HL-60 (cell line): ENCODE results near the gene RASD2.

Experiments
- DNase-seq, 2 experiments: peaks; one replicate each; pipeline ENCODE4 v3.0.0-alpha.2; 2010 to 2020; ENCODE audit warnings: low read depth in 1 of 2, low spot score in 1 of 2
- H3K27ac ChIP-seq: fragments of 250-450 bp; sonication (Bioruptor Pico); replicated peaks from 2 replicates; pipeline ENCODE4 v1.5.1; 2020; ENCODE audit warnings: mild to moderate bottlenecking, moderate library complexity
- H3K27me3 ChIP-seq: fragments of 250-450 bp; sonication (Bioruptor Pico); 2 replicates; pipeline ENCODE4 v1.5.1; 2021; ENCODE audit warnings: mild to moderate bottlenecking, moderate library complexity; ENCODE audit not compliant: insufficient read depth, poor library complexity, severe bottlenecking
- H3K4me3 ChIP-seq: replicated peaks from 2 replicates; pipeline ENCODE4 v1.5.1; 2011; ENCODE audit warnings: mild to moderate bottlenecking, control low read depth, low read length; ENCODE audit not compliant: insufficient read depth
- GABPA ChIP-seq: IDR thresholded peaks from 2 replicates; pipeline ENCODE4 v1.6.1; 2012; ENCODE audit warnings: low read depth
- POLR2AphosphoS5 ChIP-seq: IDR thresholded peaks from 2 replicates; pipeline ENCODE4 v1.6.1; 2012; ENCODE audit warnings: low read depth
- SPI1 ChIP-seq: IDR thresholded peaks from 2 replicates; pipeline ENCODE4 v1.6.1; 2012; ENCODE audit warnings: low read depth, mild to moderate bottlenecking, borderline replicate concordance
- TF ChIP-seq, protein P1 (sequence below): IDR thresholded peaks from one replicate; pipeline ENCODE4 v1.5.1; 2011; ENCODE audit warnings: low read length, control low read depth, inconsistent platforms; ENCODE audit not compliant: insufficient read depth
- TF ChIP-seq, protein P2 (sequence below): IDR thresholded peaks from 2 replicates; pipeline ENCODE4 v1.6.1; 2012; ENCODE audit warnings: low read depth; ENCODE audit not compliant: insufficient replicate concordance

RASD2 gene

DNA sequence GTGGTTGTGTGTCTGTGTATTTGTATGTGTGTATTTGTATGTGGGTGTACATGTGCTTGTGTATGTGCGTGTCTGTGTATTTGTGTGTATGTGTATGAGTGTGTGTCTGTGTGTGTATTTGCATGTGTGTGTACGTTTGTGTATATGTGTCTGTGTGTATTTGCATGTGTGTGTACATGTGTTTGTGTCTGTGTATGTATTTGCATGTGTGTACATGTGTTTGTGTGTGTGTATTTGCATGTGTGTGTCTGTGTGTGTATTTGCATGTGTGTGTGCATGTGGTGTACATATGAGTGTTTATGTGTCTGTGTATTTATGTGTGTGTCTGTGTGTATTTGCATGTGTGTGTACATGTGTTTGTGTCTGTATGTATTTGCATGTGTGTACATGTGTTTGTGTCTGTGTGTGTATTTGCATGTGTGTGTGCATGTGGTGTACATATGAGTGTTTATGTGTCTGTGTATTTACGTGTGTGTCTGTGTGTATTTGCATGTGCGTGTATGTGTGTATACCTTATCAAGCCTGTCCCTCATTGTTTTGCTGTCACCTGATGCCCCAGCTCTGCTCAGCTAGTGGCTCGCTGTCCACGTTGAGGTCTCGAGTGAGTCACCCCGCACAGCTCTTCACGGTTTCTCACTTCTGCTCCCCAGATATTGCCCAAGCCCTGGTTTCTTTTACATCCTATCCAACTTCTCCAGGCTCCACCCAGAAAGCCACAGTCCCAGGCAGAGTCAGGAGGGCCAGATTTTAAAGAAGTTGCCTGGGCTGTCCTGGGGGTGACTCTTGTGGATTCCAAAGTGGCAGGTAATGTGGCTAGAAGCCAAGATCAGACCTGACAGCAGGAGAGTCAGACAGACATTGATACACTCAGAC, 61.3 kb downstream of the RASD2 start:
- no peak overlapping the region for H3K27ac ChIP-seq
- TF ChIP-seq, protein P1, sequence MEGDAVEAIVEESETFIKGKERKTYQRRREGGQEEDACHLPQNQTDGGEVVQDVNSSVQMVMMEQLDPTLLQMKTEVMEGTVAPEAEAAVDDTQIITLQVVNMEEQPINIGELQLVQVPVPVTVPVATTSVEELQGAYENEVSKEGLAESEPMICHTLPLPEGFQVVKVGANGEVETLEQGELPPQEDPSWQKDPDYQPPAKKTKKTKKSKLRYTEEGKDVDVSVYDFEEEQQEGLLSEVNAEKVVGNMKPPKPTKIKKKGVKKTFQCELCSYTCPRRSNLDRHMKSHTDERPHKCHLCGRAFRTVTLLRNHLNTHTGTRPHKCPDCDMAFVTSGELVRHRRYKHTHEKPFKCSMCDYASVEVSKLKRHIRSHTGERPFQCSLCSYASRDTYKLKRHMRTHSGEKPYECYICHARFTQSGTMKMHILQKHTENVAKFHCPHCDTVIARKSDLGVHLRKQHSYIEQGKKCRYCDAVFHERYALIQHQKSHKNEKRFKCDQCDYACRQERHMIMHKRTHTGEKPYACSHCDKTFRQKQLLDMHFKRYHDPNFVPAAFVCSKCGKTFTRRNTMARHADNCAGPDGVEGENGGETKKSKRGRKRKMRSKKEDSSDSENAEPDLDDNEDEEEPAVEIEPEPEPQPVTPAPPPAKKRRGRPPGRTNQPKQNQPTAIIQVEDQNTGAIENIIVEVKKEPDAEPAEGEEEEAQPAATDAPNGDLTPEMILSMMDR = no peak
- TF ChIP-seq POLR2AphosphoS5 (no peak), SPI1 (peak; percentile 45; the same call in 1 of the 2 replicates), GABPA (no peak)
- TF ChIP-seq, protein P2, sequence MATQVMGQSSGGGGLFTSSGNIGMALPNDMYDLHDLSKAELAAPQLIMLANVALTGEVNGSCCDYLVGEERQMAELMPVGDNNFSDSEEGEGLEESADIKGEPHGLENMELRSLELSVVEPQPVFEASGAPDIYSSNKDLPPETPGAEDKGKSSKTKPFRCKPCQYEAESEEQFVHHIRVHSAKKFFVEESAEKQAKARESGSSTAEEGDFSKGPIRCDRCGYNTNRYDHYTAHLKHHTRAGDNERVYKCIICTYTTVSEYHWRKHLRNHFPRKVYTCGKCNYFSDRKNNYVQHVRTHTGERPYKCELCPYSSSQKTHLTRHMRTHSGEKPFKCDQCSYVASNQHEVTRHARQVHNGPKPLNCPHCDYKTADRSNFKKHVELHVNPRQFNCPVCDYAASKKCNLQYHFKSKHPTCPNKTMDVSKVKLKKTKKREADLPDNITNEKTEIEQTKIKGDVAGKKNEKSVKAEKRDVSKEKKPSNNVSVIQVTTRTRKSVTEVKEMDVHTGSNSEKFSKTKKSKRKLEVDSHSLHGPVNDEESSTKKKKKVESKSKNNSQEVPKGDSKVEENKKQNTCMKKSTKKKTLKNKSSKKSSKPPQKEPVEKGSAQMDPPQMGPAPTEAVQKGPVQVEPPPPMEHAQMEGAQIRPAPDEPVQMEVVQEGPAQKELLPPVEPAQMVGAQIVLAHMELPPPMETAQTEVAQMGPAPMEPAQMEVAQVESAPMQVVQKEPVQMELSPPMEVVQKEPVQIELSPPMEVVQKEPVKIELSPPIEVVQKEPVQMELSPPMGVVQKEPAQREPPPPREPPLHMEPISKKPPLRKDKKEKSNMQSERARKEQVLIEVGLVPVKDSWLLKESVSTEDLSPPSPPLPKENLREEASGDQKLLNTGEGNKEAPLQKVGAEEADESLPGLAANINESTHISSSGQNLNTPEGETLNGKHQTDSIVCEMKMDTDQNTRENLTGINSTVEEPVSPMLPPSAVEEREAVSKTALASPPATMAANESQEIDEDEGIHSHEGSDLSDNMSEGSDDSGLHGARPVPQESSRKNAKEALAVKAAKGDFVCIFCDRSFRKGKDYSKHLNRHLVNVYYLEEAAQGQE = no peak
- no peaks in the 10 kb centered on the region for H3K27me3 ChIP-seq
- no peak overlapping the region for H3K4me3 ChIP-seq
- DNase-seq = peak; percentile 83 to 90
